DMS53 (cell line): Measurements from ENCODE around the gene CASD1.
A peak's percentile ranks its signal among the peaks of the same experiment; 100 is the strongest.

Source experiments
- DNase-seq: peaks from one replicate; lab custom pipeline; 2025; lab: John Stamatoyannopoulos, UW

Gene CASD1

DNA sequence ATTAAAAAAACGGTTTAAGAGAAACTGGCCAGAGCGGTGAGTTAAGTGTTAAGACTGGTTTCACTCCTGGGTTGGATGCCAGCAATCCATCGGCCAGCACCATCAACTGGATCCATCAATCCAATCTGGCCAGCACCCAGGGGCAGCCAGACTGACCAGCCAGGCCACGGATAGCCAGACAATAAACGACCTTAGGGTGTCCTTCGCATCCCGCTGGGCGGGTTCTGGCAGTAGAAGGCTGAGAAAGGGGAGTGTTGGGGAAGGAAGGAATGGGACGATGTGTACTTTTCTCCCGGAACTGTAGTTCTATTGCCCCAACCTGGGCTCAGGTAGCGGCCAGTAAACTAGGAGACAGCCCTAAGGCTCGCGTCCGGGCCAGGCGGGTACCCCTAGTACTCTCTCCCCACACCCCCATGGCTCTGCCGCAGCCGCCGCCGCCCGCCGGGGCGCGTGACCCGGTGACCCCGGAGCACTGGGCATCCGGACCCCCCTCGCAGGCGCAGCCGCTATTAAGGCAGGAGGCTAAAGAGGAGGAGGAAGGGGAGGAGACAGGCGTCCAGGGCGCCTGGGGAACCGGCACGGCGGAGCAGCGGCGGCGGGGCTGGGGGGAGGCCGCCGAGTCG, at the start of gene CASD1:
Gene CASD1 (plus strand): TSS at position 546 of the 623 bp plus-strand sequence. CDS start 276 bp downstream, outside the sequence.
- DNase-seq: peak; percentile 85

- no peak for DNase-seq
Measured at GRCh38 chr7:94466516-94466915, 43.1 kb upstream of the CASD1 start.

DNA sequence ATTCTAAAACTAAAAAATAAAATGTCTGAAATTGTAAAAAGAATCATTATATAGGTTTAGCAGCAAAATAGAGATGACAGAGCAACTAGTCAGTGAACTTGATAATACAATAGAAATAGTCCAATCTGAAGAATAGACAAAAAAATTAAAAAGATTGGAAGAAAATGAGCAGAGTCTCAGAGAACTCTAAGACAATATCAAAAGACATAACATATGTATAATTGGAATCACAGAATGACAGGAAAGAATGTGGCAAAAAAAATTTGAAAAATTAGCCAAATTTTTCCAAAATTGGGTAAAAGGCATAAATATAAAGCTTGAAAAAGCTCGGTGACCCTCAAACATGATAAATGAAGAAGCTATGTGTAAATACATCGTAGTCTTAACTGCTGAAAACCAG, 38.0 kb upstream of the CASD1 start:
- no peak for DNase-seq

DNA sequence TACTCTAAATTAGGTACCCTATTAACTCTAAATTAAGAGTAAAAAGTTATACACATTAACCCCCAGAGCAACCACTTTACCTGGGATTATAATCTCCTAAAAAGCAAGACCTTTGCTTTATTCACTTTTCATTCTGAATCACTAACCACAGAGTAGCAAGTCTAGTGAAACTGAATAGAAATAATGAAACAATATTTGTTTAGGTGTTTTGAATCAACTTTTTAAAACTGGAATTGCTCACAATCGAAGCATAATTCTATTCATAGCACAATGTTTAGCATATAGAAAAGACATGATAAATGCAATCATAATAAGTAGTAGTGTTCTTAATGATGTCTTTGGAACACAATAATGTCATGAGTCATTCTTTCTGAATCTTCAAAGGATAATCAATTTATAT, 37.0 kb upstream of the CASD1 start:
- DNase-seq: no peak

- DNase-seq: no peak
Measured at GRCh38 chr7:94476251-94476840, 33.3 kb upstream of the CASD1 start.

DNA sequence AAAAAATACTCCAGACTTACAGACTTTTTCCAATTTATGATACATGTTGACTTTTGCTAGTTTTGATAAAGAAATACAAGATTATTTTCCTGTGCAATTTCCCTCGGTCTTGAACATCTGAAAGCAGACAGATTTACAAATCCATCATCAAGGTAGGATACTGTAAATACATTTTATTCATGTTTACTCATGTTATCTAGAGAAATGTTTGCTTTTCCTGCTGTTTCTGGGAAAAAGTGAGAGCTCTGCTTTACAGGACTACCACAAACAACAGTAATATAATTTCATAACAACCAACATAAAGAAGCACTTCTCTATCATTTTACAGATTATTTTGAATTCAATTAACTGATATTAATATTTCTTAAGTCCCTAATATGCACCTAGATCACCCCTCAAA, 31.7 kb upstream of the CASD1 start:
- no peak for DNase-seq

GRCh38 chr7:94478648-94479214, 30.9 kb upstream of the CASD1 start:
- no peak for DNase-seq

DNA sequence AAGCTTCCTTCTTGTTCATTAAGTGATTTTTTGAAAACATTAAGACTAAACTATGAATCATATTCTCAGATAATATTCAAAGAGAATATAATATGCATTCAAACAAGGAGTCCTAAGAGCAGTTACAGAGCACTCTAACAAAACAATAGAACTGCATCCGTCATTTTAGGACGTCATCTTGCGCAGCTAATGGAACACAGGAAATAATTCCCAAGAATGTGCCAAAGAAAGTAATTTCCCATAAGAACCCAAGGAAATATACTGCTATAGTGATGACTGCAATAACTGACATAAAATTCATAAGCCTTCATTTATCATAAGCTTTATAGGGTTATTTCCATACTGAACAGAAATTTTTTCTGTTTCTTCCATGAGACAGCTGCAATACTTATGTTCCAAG, 28.3 kb upstream of the CASD1 start:
- DNase-seq: no peak

DNA sequence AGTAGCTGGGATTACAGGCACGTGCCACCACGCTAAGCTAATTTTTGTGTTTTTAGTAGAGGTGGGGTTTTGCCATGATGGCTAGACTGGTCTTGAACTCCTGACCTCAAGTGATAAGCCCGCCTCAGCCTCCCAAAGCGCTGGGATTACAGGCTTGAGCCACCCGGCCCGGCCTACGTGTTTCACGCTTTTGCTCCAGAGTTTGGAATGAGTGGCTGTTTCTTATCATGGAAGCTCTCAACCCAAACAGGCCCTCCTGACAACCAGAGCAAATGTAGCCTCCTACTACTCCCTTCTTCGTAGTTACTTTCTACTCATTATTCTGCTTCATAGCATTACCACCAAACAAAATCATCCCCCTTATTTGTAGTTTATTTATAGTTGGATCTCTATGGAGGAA, 26.8 kb upstream of the CASD1 start:
- no peak for DNase-seq

DNA sequence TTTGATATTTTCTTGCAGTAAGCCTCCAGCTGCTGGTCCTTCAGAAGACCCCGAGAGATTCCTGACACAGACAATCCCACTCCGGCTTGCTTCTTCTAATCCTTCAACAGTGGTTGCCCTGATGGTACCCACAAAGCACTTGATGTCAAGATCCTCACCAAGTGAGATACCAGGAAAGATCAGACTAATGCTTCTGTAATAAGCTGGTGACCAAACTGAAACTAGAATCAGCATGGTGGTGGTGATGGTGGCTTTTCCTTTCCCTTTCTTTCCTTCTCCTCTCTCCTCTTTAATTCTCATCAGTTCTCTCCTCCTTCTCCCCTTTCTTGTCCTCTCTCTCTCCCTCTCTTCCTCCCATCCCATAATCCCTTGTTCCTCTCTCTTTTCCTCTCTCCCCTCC, 25.8 kb upstream of the CASD1 start:
- DNase-seq: no peak

DNA sequence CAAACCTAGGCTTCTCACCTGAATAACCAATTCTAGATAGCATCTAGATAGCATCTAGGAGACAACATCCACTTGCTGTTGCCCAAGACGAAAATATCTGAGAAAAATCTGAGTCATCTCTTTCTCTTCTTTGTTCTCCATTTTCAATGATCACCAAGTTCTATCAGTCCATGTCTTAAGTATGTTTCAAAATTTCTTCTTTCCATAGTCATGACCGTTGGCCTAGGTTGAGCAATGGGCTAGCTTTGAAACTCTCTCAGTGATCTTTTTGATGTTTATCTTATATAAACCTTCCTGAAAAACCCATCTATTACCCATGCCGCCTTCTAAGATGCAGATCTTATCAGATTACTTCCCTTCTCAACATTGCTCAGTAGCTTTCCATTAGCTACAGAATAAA, 23.4 kb upstream of the CASD1 start:
- no peak for DNase-seq

DNA sequence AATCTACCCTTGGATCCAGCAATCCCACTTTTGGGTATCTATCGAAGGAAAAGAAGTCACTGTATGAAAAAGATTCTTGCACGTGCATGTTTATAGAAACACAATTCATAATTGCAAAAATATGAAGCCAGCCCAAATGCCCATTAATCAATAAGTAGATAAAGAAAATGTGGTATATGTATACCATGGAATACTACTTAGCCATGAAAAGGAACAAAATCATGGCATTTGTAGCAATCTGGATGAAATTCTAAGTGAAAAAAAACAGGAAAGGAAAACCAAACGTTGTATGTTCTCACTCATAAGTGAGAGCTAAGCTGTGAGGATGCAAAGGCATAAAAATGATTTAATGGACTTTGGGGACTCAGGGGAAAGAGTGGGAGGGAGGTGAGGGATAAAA, 18.2 kb upstream of the CASD1 start:
- DNase-seq: no peak

DNA sequence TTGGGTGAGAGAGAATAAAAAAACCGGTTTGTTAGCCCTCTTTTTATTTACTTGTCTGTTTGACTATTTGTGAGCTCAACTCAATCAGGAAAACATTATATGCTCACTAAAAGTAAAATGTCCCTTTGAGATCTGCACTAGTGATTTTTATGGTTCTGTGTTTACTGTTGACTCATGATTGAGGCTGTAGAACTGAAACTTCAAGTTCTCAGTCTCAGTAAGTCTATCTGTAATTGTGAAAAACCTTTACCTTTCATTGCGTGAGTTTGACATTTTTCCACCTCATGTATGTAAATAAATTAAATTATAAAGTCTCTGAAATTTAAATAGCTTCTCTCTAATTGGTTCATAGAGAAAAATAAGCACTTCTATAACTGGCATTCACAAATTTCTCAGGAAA, 17.0 kb upstream of the CASD1 start:
- peak; percentile 64 for DNase-seq

GRCh38 chr7:94497874-94498670, 11.5 kb upstream of the CASD1 start:
- DNase-seq: no peak

DNA sequence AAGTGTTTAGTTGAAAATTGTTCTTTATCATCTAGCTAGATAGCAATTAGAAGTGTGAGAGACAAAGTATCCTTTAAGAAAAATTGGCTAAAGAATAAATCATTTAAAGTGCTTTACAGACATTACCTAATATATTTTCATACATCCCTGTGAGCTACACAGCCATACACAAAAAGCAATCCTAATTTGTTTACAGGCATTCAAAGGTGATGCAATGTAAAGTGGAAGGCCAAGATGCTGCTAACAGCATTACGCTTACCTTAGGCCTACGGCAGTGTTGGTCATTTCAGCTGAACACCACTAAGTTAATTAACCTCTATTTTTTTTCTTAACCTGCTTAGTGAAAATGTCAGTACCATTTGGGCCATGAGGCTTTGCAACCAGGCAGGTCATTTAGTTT, 10.7 kb upstream of the CASD1 start:
- DNase-seq: no peak

DNA sequence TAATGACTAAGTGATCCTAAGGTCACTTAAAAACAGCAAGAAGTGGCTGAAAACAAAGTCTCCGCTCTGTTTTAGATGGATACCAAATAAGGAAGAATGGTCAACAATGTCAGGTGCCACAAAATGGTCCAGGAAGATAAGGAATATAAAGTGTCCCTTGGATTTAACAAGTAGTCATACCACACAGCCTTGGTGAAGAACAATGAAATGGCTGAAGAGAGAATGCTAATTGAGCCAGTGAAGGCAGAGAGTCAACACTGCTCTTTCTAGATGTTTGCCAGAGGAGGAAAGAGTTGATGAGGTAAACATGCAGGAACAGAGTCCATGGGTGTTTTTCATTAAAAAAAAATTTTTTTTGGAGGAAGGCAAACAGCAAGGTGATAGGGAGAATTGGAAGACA, 2.1 kb upstream of the CASD1 start:
- DNase-seq: peak; percentile 42

- DNase-seq: peak; percentile 41
Measured at GRCh38 chr7:94507962-94508361, 1.6 kb upstream of the CASD1 start.

- DNase-seq: peak; percentile 93
Measured at GRCh38 chr7:94509887-94510581, 425 bp downstream of the CASD1 start.

- peak; percentile 80 for DNase-seq
Measured at GRCh38 chr7:94510582-94511496, 1.2 kb downstream of the CASD1 start.

- DNase-seq: peak; percentile 70
Measured at GRCh38 chr7:94511718-94512117, 2.1 kb downstream of the CASD1 start.
